Non-pigmented ciliary epithelial cell (primary cell): ENCODE measurements around the gene TBK1.
A peak's percentile ranks its signal among the peaks of the same experiment; 100 is the strongest.

Experiments used
- DNase-seq: peaks from one replicate; pipeline ENCODE4 v3.0.0-alpha.2; 2010; ENCODE audit warnings: low read depth

TBK1 gene

GRCh38 chr12:64451687-64452558 lies at the start of gene TBK1:
TBK1 (plus strand) TSS chr12:64452120; CDS start chr12:64455871, 3,751 bp downstream.
- DNase-seq = no peak

- DNase-seq = no peak
These were observed 49.7 kb upstream of the TBK1 start for GRCh38 chr12:64402181-64402580.

GRCh38 chr12:64403707-64404469 lies 48.0 kb upstream of the TBK1 start, which contains the start of gene XPOT:
XPOT (plus strand) TSS chr12:64404392; CDS start chr12:64410036, 5,644 bp downstream.
- DNase-seq = peak; percentile 96

- peak; percentile 57 for DNase-seq
These were observed 47.3 kb upstream of the TBK1 start for GRCh38 chr12:64404470-64405256.

GRCh38 chr12:64407342-64408223 lies 44.3 kb upstream of the TBK1 start:
- DNase-seq = no peak

- DNase-seq = no peak
These were observed 40.5 kb upstream of the TBK1 start for GRCh38 chr12:64411427-64411826.

- no peak for DNase-seq
These were observed 39.5 kb upstream of the TBK1 start for GRCh38 chr12:64412459-64412858.

- no peak for DNase-seq
These were observed 38.0 kb upstream of the TBK1 start for GRCh38 chr12:64413884-64414283.

GRCh38 chr12:64418209-64418608 lies 33.7 kb upstream of the TBK1 start:
- no peak for DNase-seq

- DNase-seq = no peak
These were observed 32.2 kb upstream of the TBK1 start for GRCh38 chr12:64419696-64420095.

GRCh38 chr12:64427988-64428387 lies 23.9 kb upstream of the TBK1 start:
- DNase-seq = no peak

GRCh38 chr12:64428956-64429355 lies 23.0 kb upstream of the TBK1 start:
- no peak for DNase-seq

GRCh38 chr12:64430886-64431285 lies 21.0 kb upstream of the TBK1 start:
- no peak for DNase-seq

- no peak for DNase-seq
These were observed 20.1 kb upstream of the TBK1 start for GRCh38 chr12:64431791-64432190.

GRCh38 chr12:64433915-64434314 lies 18.0 kb upstream of the TBK1 start:
- DNase-seq = no peak

- no peak for DNase-seq
These were observed 11.8 kb upstream of the TBK1 start for GRCh38 chr12:64440100-64440499.

- DNase-seq = no peak
These were observed 6.4 kb upstream of the TBK1 start for GRCh38 chr12:64445490-64445889.

- DNase-seq = no peak
These were observed 5.6 kb upstream of the TBK1 start for GRCh38 chr12:64446295-64446694.

GRCh38 chr12:64450057-64450640 lies 1.8 kb upstream of the TBK1 start:
- no peak for DNase-seq

GRCh38 chr12:64450711-64451486 lies 1.0 kb upstream of the TBK1 start:
- DNase-seq = no peak
